Measurements from ENCODE around the gene THEM4.
"Not testable (repeated sequence)": the region's sequence is repeated elsewhere in the genome, so short reads cannot be mapped to it uniquely, and the experiment has no call there.

The THEM4 gene

GRCh38 chr1:151858030-151858746, 51.1 kb downstream of the THEM4 start:
- DNase-seq: no peak

GRCh38 chr1:151855933-151856332, 53.4 kb downstream of the THEM4 start:
- DNase-seq: no peak

- not testable (repeated sequence) for DNase-seq
Measured at GRCh38 chr1:151855516-151855915, 53.8 kb downstream of the THEM4 start.

- no peak for DNase-seq
Measured at GRCh38 chr1:151854658-151855057, 54.7 kb downstream of the THEM4 start.

GRCh38 chr1:151853411-151853943, 55.8 kb downstream of the THEM4 start, which contains the start of gene THEM5:
Gene THEM5, minus strand, starts transcription at chr1:151853712. Its CDS starts 147 bp downstream, at chr1:151853565.
- DNase-seq: no peak

GRCh38 chr1:151852733-151853132, 56.6 kb downstream of the THEM4 start:
- DNase-seq: no peak

GRCh38 chr1:151851886-151852285, 57.4 kb downstream of the THEM4 start:
- no peak for DNase-seq

GRCh38 chr1:151849871-151850270, 59.4 kb downstream of the THEM4 start:
- DNase-seq: no peak

GRCh38 chr1:151849126-151849525, 60.2 kb downstream of the THEM4 start:
- no peak for DNase-seq

GRCh38 chr1:151847867-151848596, 61.3 kb downstream of the THEM4 start:
- no peak for DNase-seq

GRCh38 chr1:151846686-151847237, 62.5 kb downstream of the THEM4 start:
- DNase-seq: peak in 1 of 2 experiments; percentile 37

GRCh38 chr1:151846062-151846568, 63.2 kb downstream of the THEM4 start:
- DNase-seq: peak in 1 of 2 experiments; percentile 35

- DNase-seq: no peak
Measured at GRCh38 chr1:151843398-151843797, 65.9 kb downstream of the THEM4 start.

- DNase-seq: no peak
Measured at GRCh38 chr1:151841141-151841540, 68.2 kb downstream of the THEM4 start.

GRCh38 chr1:151840421-151840820, 68.9 kb downstream of the THEM4 start:
- DNase-seq: no peak

- DNase-seq: peak; percentile 75 to 84
Measured at GRCh38 chr1:151839457-151840403, 69.6 kb downstream of the THEM4 start, which contains the start of gene C2CD4D. Gene C2CD4D, minus strand, starts transcription at chr1:151839820. Its CDS starts 831 bp downstream, at chr1:151838989.

GRCh38 chr1:151839082-151839412, 70.3 kb downstream of the THEM4 start:
- no peak for DNase-seq

- peak in 1 of 2 experiments; percentile 58 for DNase-seq
Measured at GRCh38 chr1:151838222-151839081, 70.9 kb downstream of the THEM4 start.

- DNase-seq: no peak
Measured at GRCh38 chr1:151837884-151838221, 71.5 kb downstream of the THEM4 start.

GRCh38 chr1:151837197-151837596, 72.1 kb downstream of the THEM4 start:
- no peak for DNase-seq

GRCh38 chr1:151835596-151835995, 73.7 kb downstream of the THEM4 start:
- DNase-seq: no peak

Data from activated CD4-positive, alpha-beta T cell treated with anti-CD3 and anti-CD28 coated beads, Interleukin-2, amount 50 U/mL, for 48 hours (primary cell).